Calu3 (cell line): Measurements from ENCODE around the gene NBPF1. TPM values are rescaled to one million over a fixed set of nuclear protein-coding genes. Genes with fewer than 3 reads are reported as not detected.

ENCODE experiments used
- BruUV-seq: library from RNA; stranded (reverse); fragments of 400-500 nt; replicated peaks from 2 replicates; lab custom pipeline; 2021; lab: Mats Ljungman, UMichigan
- CTCF ChIA-PET: fragments of 300-600 bp; sonication (Branson Sonifier 250); formaldehyde crosslinking; loops from one replicate; lab custom pipeline; 2022; ENCODE audit warnings: antibody characterized with exemption; lab: Charles Lee
- DNase-seq: peaks from one replicate; pipeline ENCODE4 v3.0.0; 2022
- H3K27ac Mint-ChIP-seq: one replicate; pipeline ENCODE4 v1.8.0; 2022; ENCODE audit warnings: mixed read lengths; ENCODE audit not compliant: unreplicated experiment
- H3K27me3 Mint-ChIP-seq: one replicate; pipeline ENCODE4 v1.8.0; 2022; ENCODE audit warnings: mixed read lengths; ENCODE audit not compliant: unreplicated experiment
- H3K36me3 Mint-ChIP-seq: one replicate; pipeline ENCODE4 v1.8.0; 2022; ENCODE audit warnings: mild to moderate bottlenecking, moderate library complexity, mixed read lengths; ENCODE audit not compliant: insufficient read depth, unreplicated experiment
- H3K4me1 Mint-ChIP-seq: one replicate; pipeline ENCODE4 v1.8.0; 2022; ENCODE audit warnings: mild to moderate bottlenecking, low read depth, mixed read lengths; ENCODE audit not compliant: unreplicated experiment
- H3K4me3 Mint-ChIP-seq: one replicate; pipeline ENCODE4 v1.8.0; 2022; ENCODE audit warnings: mild to moderate bottlenecking, low read depth, moderate library complexity, mixed read lengths; ENCODE audit not compliant: unreplicated experiment
- H3K9me3 Mint-ChIP-seq: one replicate; pipeline ENCODE4 v1.8.0; 2022; ENCODE audit warnings: low read depth, mixed read lengths; ENCODE audit not compliant: unreplicated experiment
- CTCF ChIP-seq: fragments of 200-600 bp; IDR thresholded peaks from one replicate; pipeline ENCODE4 v1.8.0; 2022; ENCODE audit warnings: antibody characterized with exemption; ENCODE audit not compliant: unreplicated experiment
- intact Hi-C: fragments of 100-400 bp; cut with micrococcal nuclease; formaldehyde crosslinking; loops from one replicate; pipeline ENCODE4 v1.10.0; 2022; ENCODE audit not compliant: unreplicated experiment
- total RNA-seq: library from RNA; stranded (reverse); gene quantifications from 2 replicates; pipeline ENCODE4 v1.2.3, GENCODE V29; 2022

NBPF1 gene
- total RNA-seq, 1 experiment from 2014 or later: 26.4 TPM

DNA sequence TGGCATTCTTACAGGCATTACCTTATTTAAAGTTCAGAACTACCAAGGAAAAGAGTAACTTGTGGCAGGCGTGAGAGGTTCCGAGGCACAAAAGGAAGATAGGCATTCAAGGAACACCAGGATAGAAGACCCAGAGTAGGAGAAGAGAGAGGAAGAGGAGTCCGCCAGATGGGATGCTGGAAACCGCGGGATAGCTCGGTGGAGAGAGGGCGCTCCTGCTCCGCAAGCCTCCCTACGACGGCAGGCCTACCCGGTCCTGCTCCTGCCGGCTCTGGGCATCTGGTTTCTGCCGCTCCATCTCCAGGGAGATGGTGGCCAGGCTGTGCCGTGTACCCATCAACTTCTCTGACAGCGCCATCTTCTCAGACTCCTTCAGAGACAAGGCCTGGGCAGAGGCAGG, 5.4 kb upstream of the NBPF1 start:
- Mint-ChIP-seq H3K27ac (no peak overlapping the region), H3K4me3 (no peak overlapping the region), H3K36me3 (no peaks in the 10 kb centered on the region), H3K9me3 (no peaks in the 10 kb centered on the region), H3K27me3 (no peaks in the 10 kb centered on the region), H3K4me1 (no peaks in the 10 kb centered on the region)
- CTCF ChIA-PET: no interaction called here
- BruUV-seq: no TSS peak
- no peak for DNase-seq
- no peak for TF ChIP-seq CTCF
- intact Hi-C loops: no loop called here

GRCh38 chr1:16617778-16618580, 4.6 kb upstream of the NBPF1 start:
- H3K36me3 Mint-ChIP-seq: no peaks in the 10 kb centered on the region
- no peak for DNase-seq
- H3K9me3 Mint-ChIP-seq: no peaks in the 10 kb centered on the region
- no peaks in the 10 kb centered on the region for H3K27me3 Mint-ChIP-seq
- BruUV-seq: no TSS peak
- TF ChIP-seq CTCF: no peak
- intact Hi-C loops: no loop called here
- no peak overlapping the region for H3K4me3 Mint-ChIP-seq
- H3K27ac Mint-ChIP-seq: no peak overlapping the region
- H3K4me1 Mint-ChIP-seq: no peaks in the 10 kb centered on the region
- CTCF ChIA-PET: no interaction called here

GRCh38 chr1:16617114-16617631, 3.8 kb upstream of the NBPF1 start:
- no peak overlapping the region for H3K27ac Mint-ChIP-seq
- no peak for DNase-seq
- H3K4me1 Mint-ChIP-seq: no peaks in the 10 kb centered on the region
- H3K9me3 Mint-ChIP-seq: no peaks in the 10 kb centered on the region
- no peaks in the 10 kb centered on the region for H3K27me3 Mint-ChIP-seq
- BruUV-seq: no TSS peak
- no peaks in the 10 kb centered on the region for H3K36me3 Mint-ChIP-seq
- TF ChIP-seq CTCF: no peak
- no peak overlapping the region for H3K4me3 Mint-ChIP-seq
- CTCF ChIA-PET: interaction anchor here (0.6 kb wide), 1 partner anchor 829 kb away, joined by 3 read pairs; no protein-coding TSS in a partner anchor
- intact Hi-C loops: no loop called here

DNA sequence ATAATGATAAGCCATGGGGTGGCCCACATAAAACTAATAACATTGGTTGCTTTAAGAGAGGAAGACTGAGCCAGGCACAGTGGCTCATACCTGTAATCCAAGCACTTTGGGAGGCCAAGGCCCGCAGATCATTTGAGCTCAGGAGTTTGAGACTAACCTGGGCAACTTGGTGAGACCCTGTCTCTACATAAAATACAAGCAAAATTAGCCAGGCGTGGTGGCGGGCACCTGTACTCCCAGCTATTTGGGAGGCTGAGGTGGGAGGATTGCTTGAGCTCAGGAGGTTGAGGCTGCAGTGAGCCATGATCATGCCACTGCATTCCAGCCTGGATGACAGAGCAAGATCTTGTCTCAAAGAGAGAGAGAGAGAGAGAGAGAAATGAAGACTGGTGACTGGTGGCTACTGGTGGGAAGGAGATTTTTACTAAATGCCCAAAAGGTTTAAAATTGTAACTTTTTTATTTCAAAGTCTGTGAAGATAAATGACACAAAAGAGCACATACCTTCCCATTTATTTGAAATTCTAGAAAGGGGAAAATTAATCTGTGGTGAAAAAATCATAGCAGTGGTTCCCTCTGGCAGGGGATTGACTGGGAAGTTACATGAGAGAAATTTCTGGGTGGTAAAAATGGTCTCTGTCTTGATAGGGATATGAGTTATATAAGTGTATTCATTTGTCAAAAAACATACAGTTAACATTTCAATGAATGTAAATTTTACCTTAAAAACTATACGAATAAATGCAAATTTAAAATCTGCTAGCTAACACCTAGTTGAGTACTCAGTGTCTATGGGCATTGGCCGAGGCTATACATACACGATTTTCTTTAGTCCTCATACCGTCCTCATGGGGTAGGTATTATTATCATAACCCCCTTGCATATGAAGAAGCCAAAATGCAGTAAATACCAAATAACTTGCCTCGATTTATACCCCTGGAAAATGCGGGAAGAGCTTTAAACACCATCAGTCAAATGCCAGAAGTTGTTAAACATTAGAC, 2.2 kb upstream of the NBPF1 start:
- no peak overlapping the region for H3K4me3 Mint-ChIP-seq
- H3K27ac Mint-ChIP-seq: no peak overlapping the region
- CTCF ChIA-PET: interaction anchor here (0.5 kb wide), 1 partner anchor 603 kb away, joined by 3 read pairs; no protein-coding TSS in a partner anchor
- no peaks in the 10 kb centered on the region for H3K27me3 Mint-ChIP-seq
- no peak for DNase-seq
- no peaks in the 10 kb centered on the region for H3K9me3 Mint-ChIP-seq
- H3K36me3 Mint-ChIP-seq: no peaks in the 10 kb centered on the region
- intact Hi-C loops: no loop called here
- no peak for TF ChIP-seq CTCF
- H3K4me1 Mint-ChIP-seq: no peaks in the 10 kb centered on the region
- no TSS peak for BruUV-seq
